Iris pigment epithelial cell (primary cell): ENCODE results near the gene GRM7.

Source experiments
- DNase-seq: peaks from one replicate; pipeline ENCODE4 v3.0.0-alpha.2; 2011; ENCODE audit warnings: low read depth

GRM7 gene

DNA sequence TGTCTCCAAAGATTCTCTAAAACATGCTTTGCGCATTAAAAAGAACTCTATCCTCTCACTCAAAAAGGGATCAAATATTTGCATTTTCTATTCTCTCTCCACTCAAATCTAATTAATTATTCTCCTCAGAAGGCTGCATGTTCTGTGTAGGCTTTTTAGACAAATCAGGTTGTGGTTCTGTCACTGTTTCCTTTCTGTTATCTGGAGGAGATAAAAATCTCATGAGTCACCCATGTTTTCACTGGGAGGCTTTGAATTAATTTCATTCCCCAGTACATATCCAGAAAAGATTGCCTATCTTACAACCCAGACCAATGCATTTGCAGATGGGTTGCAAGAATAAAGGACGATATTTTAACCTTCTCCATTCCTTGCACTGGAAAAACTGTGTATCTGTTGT is 446.5 kb downstream of the GRM7 start:
- peak; percentile 5 for DNase-seq

DNA sequence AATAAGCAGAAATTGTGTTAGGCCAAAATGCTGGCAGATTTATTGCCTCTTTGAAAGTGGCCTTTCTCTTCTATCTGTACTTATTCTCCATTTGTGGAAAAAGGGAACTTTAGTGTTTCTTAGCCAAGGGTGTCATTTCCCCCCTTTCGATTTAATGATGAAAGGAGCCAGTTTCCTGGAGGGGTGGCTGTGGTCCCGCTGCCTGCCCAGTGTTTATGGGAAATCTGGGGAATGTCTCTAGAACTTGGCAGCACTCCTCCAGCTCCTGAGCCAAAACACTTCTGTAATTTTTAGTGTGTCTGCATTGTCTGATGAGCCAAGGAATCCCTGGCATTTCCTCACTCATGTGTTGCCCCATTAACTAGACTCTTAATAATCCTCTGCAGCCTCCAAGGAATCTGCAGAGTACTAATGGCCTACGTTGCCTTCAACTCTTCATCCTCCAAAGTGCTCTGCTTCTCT is 448.8 kb downstream of the GRM7 start:
- peak; percentile 15 for DNase-seq

DNA sequence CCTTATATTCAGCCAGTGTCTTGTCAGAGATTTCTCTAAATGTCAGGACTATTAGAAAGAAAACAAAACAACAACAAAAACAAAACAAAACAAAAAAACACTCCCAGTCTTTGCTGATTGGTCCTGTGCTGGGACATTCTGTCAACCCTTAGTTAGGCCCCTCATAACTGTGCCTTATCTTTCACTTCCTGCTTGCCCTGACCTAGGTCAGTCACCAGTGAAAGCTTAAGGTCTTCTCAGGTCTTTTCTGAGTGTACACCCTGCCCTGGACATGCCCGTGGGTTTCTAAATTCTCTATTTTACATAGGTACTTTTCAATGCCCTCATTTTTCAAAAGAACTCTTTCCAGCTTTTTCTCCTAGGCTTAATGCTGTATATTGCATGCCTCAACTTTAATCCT is 454.1 kb downstream of the GRM7 start:
- DNase-seq: no peak

DNA sequence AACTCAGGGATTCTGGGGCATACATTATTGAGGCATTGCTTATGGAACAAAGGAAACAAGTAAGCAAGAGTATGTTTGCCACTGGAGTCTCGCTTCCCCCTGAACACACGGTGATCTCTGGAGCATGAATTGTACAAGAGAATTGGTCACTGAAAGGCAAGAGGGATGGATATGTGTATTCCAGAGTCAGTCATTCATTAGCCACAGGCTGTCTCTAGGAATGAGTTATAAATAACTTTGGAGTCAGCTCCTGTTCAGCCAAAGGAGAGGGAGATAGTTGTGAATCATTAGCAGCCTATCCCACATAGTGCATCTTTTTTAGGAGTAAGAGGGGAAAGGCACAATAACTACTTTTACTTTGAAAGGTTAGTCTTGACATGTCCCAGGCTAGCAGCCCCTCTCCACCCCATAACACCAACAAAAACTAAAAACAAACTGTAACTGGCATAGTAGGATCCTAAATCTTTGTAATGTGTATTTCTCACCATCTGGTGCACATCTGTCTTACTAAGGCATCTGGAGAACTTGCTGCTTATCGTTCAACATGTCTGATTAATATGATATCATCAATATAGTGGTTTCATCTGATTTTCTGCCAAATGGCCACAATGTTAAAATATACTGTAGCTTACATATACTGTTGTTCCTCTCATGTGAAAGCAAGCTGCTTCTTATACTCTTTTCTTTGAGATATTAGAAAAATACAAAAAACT is 462.2 kb downstream of the GRM7 start:
- DNase-seq: no peak

DNA sequence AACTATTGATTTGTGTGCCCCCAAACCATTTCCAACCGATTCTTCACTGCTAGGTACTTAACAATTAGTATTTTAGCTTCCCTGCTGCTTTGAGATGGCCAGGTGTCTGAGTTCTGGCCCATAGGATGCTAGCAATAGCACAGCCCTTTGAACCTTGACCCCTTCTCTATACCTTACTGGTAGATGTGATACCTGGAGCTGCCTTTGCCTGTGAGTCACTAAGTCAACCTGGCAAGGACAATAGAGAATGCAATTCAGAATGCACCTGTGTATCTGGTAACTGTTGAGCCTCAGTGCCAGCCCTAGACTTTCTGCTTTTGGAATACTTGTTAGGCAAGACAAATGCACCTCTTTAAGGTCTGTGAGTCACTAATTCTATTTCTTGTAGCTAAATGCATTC is 467.4 kb downstream of the GRM7 start:
- no peak for DNase-seq

DNA sequence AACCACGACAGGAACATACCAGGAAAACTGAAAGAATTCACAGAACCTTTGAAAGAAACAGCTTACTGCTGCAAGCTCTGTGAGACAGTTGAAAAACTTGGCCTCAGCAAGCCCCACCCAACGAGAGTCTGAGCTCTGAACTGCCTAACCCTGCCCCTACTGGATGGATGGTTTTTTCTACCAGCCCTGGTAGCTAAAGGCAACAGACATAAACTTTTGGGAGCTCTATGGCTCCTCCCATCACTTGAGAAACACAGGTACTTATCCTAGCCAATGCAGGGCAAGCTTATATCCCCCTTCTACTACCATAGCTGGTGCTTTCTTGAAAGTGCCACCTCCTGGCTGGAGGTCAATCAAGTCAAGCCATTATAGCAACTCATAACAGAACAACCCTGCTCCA is 471.8 kb downstream of the GRM7 start:
- no peak for DNase-seq

DNA sequence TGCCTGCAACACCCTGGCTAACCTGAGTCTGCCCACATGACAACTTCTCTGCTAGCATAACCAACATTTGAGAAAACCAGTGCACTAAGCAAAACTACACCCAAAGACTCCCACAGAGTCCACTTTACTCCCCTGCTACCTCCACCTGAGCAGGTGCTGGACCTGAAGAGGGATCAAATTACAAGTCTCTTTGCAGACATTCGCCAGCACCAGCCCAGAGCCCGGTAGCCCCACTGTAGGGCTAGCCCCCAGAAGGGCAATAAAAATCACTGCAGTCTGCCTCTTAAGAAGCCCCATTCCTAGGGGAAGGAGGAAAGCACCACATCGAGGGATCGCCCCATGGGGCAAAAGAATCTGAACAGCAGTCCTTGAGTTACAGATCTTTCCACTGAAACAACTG is 472.2 kb downstream of the GRM7 start:
- no peak for DNase-seq

DNA sequence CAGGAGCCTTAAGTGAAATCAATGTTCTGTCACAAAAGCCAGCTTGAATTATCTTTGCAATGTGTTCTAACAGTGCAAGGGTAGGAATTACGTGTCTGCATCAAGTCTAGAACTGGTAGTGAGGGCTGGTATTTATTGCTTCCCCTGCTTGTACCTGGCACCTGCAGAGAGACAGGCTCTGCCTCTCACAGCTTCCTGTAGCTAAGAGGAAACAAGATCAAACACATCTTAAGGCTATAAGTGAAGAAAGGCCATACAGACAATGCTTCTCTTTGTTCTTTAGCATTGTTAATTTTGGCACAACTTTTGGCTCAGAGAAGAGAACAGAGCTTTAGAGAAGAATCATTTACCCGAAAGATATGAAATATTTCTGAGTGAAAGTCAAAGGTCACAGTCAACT is 479.9 kb downstream of the GRM7 start:
- no peak for DNase-seq

DNA sequence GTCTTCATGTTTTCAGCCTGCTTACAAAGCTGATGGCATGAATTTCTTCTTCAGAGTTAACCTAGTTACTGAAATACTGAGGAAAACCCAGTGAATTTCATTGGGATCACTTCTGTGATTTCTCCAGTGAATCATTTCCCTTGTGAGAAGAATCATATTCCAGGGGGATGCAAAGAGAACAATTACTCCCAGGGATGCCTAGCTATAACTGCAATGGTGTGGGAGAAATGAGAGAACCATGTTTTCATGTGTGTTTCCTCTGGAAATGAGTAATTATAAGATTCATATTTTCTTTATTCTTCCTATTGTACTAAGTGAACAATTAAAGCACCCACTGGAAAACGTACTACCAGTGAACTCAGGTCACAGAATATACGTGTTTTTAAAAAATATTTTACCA is 485.4 kb downstream of the GRM7 start:
- DNase-seq: no peak

DNA sequence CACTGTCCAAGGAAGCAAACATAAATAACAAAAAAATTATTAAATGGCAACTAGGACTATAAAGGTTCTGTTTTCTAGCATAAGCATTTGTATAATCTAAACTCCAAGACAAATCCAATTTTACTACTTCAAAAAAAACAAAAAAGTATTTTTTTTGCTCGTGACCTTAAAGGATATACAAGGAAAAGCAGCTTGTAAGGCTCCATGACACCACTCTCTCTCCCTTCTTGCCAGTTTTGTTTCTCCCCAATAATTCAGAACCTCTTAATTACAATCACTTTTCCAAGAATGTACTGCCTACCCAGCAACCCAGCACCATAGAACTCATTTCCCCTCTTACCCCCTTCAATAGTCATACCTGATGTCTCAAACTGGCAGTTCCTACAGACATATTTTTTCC is 496.2 kb downstream of the GRM7 start:
- no peak for DNase-seq

DNA sequence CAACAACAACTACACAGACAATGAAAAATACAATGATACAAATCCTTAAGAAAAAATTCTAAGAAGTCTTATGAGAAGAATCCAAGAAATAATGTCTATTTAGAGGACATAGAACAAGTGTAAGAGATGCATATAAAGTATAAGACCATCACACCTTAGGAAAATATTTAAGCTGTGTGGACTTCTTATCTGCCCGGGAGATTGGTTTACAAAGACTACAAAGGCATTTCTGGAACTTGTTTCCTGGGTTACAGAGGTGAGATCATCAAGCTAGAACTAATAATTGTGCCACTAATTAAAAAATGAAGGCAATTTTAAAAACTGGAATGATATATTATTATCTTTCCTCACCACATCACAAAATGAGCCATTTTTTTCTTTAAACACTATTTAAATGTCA is 507.1 kb downstream of the GRM7 start:
- no peak for DNase-seq

DNA sequence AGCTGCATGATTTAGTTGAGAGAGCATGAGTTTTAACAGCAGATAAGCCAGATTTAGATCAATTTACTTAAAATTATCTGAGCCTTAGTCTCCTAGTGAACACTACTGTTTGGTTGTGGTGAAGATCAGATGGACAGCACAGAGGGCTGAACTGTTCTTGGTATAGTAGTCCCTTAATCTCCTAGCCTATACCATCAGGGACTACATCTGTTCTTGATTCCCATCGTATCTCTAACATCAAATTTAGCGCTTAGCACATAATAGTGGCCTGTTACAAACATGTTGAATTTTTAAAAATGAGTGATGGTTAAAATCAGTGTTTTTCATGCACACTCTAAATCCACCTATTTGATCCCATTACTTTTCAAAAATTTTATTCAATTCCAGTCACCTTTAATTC is 507.7 kb downstream of the GRM7 start:
- DNase-seq: no peak

DNA sequence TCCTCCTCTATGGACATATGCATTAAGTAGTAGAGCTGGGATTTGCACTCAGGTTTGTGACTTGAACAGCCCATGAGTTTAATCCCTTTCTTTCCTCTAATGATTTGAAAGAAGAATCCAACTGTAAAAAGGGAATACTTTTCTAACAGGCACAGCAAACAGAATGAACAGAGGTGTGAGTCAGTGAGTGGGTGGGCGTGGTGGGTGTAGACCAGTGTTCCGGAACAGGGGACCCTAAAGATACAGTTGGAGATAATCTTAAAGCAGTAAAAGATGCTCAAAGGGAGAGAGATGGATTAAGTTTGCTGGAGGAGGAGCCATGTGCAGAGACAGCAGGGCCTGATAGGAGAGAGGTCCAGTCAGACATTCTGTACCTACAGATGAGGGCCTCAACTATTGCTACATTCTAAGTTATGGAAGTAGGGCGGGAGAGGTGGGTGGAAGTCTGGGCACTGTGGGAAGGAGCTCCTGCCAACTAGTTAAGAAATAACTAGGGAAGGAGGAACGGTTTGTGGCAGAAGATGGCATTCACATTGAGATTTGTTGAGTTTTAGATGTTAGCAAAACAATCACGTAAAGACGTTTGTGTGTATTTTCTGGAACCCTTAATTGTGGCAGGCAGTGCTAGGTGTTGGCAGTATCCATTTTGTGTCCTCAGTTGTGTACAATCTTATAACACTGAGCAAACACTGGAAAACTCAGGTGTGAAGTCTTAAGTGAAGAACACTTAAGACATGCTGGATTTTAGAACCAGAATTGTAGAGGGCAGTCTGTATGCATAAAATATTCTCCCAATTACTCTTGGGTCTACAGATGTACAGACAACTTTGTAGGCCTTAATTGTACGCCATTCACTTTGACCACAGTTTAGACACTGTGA is 511.0 kb downstream of the GRM7 start:
- DNase-seq: no peak

DNA sequence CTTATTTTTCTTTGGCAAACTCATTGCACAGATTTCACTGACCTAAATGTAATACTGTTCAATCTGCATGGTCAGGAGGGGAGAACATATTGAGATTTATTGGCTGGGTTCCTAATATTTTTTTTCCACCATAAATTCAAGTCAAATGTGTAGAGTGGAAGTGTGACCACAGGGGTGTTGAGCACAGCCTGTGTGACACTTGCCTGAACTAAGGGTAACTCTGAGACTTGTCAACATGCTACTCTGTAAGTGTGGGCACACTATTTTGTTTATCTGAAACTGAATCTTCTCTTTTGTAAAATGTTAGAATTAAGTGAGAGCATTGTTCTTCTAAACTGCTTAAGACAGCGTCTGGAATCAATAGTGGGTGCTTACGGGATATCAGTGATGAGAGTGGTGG is 516.2 kb downstream of the GRM7 start:
- DNase-seq: no peak

DNA sequence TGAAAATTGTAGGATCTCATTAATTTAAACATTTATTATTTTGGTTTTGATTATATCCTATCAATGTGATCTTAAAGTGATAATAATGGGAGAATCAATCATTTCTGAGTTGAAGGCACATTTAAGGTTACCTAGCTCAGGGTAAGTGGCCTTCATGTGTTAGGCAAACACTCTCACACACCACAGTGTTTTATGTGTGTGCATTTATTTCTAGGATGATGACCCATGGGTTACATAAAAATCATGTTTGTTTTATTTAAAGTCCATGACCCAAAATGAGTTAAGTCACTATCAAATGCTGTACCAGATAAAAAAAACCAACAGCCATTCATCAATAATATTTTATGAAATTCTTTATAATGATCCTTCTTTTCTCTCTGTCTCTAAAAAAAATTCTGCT is 520.8 kb downstream of the GRM7 start:
- no peak for DNase-seq

DNA sequence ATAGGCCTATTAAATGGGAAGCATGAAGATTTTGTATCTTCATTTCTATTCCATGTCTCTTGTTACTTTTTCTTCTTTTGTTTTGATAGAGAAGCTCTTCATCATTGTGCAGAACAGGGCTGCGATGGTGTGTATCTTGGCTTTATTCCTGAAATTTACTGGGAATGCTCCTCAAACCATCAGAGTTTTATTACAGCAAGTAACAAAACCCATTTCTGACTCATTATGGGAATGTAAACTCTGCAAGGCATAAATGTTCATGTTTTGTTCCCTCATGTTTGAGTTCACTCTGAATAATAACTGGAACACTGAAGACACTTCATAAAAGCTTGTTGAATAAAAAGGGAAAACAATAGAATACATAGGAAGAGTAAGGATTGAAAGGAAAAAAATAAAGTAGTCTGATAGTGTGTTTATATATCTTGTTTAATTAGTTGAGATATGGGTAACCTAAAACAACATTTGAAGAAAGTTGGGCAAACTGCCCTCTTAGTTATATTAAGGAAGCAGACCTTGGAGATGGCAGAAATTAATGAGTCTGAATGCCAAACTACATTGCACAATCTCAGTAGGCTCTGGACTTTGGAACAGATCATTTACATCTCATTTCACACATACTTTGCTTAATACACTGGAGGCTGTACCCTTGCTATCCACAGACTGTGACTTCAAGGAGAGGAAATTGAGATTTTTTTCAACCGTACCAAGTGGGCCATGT is 521.5 kb downstream of the GRM7 start:
- peak; percentile 16 for DNase-seq

DNA sequence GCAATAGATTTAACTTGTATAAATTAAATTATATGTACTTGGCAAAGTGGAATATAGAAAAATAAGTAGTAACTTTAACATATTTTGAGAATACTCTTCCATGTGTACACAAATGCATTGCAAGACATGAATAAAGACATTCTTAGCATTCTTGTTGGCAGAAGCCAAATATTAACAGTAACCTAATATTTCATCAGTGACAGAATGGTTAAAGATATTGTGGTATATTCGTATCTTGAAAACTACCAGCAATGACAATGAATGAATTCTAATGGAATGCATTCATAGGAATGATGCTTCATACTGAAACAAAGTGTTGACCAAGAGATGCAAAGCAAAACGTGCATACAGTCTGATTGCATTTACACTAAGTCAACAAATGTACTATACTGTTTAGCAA is 524.7 kb downstream of the GRM7 start:
- DNase-seq: no peak

DNA sequence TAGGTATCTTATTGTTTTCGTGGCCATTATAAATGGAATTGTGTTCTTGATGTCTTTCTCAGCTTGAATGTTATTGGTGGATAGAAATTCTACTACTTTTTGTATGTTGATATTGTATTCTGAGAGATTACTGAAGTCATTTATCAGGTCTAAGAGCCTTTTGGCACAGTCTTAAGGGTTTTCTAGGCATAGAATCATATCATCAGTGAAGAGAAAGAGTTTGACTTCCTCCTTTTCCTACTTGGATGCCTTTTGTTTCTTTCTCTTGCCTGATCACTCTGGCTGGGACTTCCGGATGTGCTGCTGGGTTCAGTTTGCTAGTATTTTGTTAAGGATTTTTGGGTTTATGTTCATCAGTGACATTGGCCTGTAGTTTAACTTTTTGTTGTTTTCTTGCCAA is 527.1 kb downstream of the GRM7 start:
- no peak for DNase-seq

DNA sequence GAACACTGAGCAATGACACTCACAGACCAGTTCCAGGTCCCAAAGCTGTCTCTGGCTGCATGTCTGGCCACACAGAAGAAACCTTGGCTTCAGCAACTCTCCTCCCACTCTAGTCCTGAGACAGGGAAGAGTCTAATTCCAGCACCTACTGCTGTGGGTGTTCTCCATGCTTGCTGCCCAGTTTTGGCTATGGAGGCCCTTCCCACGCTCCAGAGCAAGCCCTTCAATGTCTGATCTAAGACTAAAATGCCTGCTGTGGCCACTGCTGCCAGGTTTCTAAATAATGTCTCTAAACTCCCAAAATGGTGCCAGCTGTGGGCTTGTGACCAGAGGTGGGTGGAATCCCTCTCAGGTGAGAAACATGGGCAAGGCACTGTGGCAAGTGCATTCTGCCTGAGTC is 531.3 kb downstream of the GRM7 start:
- no peak for DNase-seq

DNA sequence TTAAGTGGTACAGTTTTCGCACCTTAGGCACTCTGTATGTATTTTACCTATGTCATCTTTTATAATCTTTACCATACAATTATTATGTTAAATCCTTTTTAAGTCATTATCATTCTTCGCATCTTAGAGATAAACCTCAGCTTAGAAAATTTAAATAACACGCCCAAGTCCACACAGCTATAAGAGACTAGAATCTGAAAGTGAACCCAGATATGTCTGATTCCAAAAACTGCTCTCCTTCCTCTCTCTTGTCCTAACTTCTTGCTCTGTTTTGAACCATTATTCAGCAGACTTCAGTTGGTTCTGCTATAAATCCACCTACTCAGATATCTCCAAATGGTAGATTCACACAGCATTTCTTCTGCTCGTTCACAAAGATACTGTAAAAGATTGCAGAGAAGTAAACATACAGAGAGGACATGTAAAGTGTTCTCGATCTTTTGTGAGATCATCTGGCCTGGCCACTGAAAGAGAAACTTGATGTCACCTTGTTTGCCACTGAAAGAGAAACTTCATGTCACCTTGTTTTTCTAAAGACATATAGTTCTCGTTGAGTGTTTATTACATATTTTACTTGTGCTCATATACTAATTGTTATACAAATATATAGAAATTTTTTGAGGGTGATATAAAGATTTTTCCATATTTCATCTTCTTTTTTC is 533.2 kb downstream of the GRM7 start:
- DNase-seq: no peak

DNA sequence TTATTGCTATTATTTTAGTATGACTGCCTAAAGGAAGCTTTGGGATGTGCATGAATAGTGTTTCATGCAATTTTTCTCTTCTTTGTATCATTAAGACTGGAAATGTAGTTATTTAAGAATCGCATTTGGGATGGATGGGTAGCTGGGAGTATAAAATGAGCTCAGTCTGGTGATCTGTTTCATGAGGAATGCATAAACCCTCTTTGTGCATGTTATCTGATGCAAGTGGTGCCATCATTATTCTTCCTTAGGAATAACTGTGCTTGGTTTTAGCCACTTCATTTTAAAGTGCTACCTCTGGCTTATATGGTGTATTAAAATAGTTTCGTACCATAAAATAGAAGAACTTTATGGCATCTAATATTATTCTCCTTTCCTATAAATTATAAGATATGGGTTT is 535.6 kb downstream of the GRM7 start:
- no peak for DNase-seq

DNA sequence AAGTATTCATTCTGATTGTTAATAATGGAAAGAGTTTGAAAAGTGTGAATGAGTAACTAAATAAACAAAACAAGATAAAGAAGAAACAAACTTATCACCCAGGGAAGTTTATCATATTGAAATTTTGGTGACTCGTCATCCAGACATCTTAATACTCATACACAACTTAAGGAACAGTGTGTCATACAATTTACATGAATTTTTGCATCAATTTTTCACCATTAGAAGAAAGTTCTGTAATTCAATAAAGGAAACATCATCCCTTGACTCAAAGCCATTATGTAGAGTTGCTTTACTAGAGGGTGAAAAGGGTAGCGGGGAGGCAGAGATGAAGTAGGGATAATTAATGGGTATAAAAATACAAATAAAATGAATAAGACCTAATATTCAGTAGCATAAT is 536.2 kb downstream of the GRM7 start:
- DNase-seq: peak; percentile 1
